Astrocyte (in vitro differentiated cells and primary cell): ENCODE measurements around the gene SUMF1. TPM values are rescaled to one million over a fixed set of nuclear protein-coding genes. Genes with fewer than 3 reads are reported as not detected.

Experiments used
- DNase-seq: peaks from one replicate; pipeline ENCODE4 v3.0.0-alpha.2; 2010; ENCODE audit warnings: low read depth
- FAIRE-seq: peaks from 2 replicates; lab custom pipeline; 2011; peaks lifted over from hg19 to GRCh38; lab: Jason Lieb, UNC
- H2AFZ ChIP-seq: 2 replicates; pipeline ENCODE4 v1.6.0; 2012; ENCODE audit warnings: low read depth, low read length, inconsistent platforms
- H3K27ac ChIP-seq: 2 replicates; pipeline ENCODE4 v1.5.1; 2011; ENCODE audit warnings: low read depth, low read length, inconsistent platforms
- H3K27me3 ChIP-seq: 2 replicates; pipeline ENCODE4 v1.6.0; 2011; ENCODE audit warnings: low read length, inconsistent platforms; ENCODE audit not compliant: insufficient read depth
- H3K36me3 ChIP-seq: 2 replicates; pipeline ENCODE4 v1.5.1; 2011; ENCODE audit warnings: low read length, inconsistent platforms; ENCODE audit not compliant: insufficient read depth
- H3K4me1 ChIP-seq: 2 replicates; pipeline ENCODE4 v1.5.1; 2011; ENCODE audit warnings: low read length, inconsistent platforms; ENCODE audit not compliant: insufficient read depth
- H3K4me2 ChIP-seq: 2 replicates; pipeline ENCODE4 v1.6.0; 2012; ENCODE audit warnings: low read length, inconsistent platforms
- H3K4me3 ChIP-seq: 2 replicates; pipeline ENCODE4 v1.5.1; 2011; ENCODE audit warnings: low read depth, mild to moderate bottlenecking, low read length, inconsistent platforms; ENCODE audit not compliant: insufficient read depth
- H3K79me2 ChIP-seq: 2 replicates; pipeline ENCODE4 v1.6.0; 2012; ENCODE audit warnings: mild to moderate bottlenecking, low read length, inconsistent platforms; ENCODE audit not compliant: insufficient read depth
- H3K9ac ChIP-seq: 2 replicates; pipeline ENCODE4 v1.6.0; 2012; ENCODE audit warnings: mild to moderate bottlenecking, low read length, inconsistent platforms
- H3K9me3 ChIP-seq: 2 replicates; pipeline ENCODE4 v1.5.1; 2012; ENCODE audit warnings: low read depth, mild to moderate bottlenecking, low read length, inconsistent platforms; ENCODE audit not compliant: insufficient read depth
- H4K20me1 ChIP-seq: 2 replicates; pipeline ENCODE4 v1.6.0; 2012; ENCODE audit warnings: low read length, inconsistent platforms; ENCODE audit not compliant: insufficient read depth
- H3K27ac Mint-ChIP-seq: one replicate; pipeline ENCODE4 v1.8.0; 2021; ENCODE audit warnings: mild to moderate bottlenecking, mixed read lengths; ENCODE audit not compliant: unreplicated experiment
- H3K27me3 Mint-ChIP-seq: one replicate; pipeline ENCODE4 v1.8.0; 2021; ENCODE audit warnings: low read depth, mixed read lengths; ENCODE audit not compliant: unreplicated experiment
- H3K36me3 Mint-ChIP-seq: one replicate; pipeline ENCODE4 v1.8.0; 2021; ENCODE audit warnings: low read depth, mixed read lengths; ENCODE audit not compliant: unreplicated experiment
- H3K4me1 Mint-ChIP-seq: one replicate; pipeline ENCODE4 v1.8.0; 2021; ENCODE audit warnings: low read depth, mixed read lengths; ENCODE audit not compliant: unreplicated experiment
- H3K4me3 Mint-ChIP-seq: one replicate; pipeline ENCODE4 v1.8.0; 2021; ENCODE audit warnings: mild to moderate bottlenecking, moderate library complexity, mixed read lengths; ENCODE audit not compliant: unreplicated experiment
- H3K9me3 Mint-ChIP-seq: one replicate; pipeline ENCODE4 v1.8.0; 2021; ENCODE audit warnings: mild to moderate bottlenecking, mixed read lengths; ENCODE audit not compliant: unreplicated experiment
- CTCF ChIP-seq: IDR thresholded peaks from 2 replicates; pipeline ENCODE4 v1.5.1; 2011; ENCODE audit warnings: low read depth, mild to moderate bottlenecking, inconsistent platforms, low read length, moderate library complexity; ENCODE audit not compliant: insufficient read depth
- EZH2 ChIP-seq: IDR thresholded peaks from 2 replicates; pipeline ENCODE4 v1.6.1; 2012; ENCODE audit warnings: mild to moderate bottlenecking, low read length, inconsistent platforms; ENCODE audit not compliant: insufficient read depth
- total RNA-seq: library from RNA; stranded (reverse); gene quantifications from 2 replicates; pipeline ENCODE4 v1.2.1, GENCODE V29; 2021

SUMF1 gene
- total RNA-seq, 1 donor from 2014 or later: 17.4 TPM

DNA sequence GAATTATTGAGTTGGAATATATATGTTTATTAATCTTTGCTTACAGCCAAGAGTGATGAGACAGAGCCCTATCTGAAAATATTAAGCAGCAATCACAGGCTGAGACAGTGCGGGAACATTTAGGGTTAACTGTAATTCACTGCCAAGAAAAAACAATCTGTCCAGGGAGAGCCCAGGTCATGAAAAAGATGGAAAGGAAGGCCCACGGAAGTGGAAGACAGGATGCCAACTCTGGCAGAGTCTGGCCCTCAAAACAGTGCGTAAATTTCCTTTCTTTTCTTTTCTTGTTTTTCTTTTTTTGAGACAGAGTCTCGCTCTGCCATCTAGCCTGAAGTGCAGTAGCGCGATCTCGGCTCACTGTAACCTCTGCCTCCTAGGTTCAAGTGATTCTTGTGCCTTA lies 67.6 kb downstream of the SUMF1 start:
- TF ChIP-seq CTCF (no peak), EZH2 (no peak)
- H3K9me3 Mint-ChIP-seq: no peaks in the 10 kb centered on the region
- no peak overlapping the region for H3K27ac ChIP-seq
- no peaks in the 10 kb centered on the region for H3K27me3 Mint-ChIP-seq
- no peak overlapping the region for H3K27ac Mint-ChIP-seq
- H3K4me2 ChIP-seq: no peak overlapping the region
- H3K4me3 Mint-ChIP-seq: no peak overlapping the region
- H3K36me3 ChIP-seq: no peaks in the 10 kb centered on the region
- no peak for FAIRE-seq
- no peak overlapping the region for H2AFZ ChIP-seq
- H3K36me3 Mint-ChIP-seq: peaks cover 2% of the 10 kb centered on the region
- no peaks in the 10 kb centered on the region for H4K20me1 ChIP-seq
- H3K4me3 ChIP-seq: no peak overlapping the region
- H3K4me1 ChIP-seq: peaks cover 11% of the 10 kb centered on the region
- no peak overlapping the region for H3K9ac ChIP-seq
- no peaks in the 10 kb centered on the region for H3K79me2 ChIP-seq
- H3K4me1 Mint-ChIP-seq: peaks cover 3% of the 10 kb centered on the region
- H3K9me3 ChIP-seq: no peaks in the 10 kb centered on the region
- DNase-seq: no peak
- H3K27me3 ChIP-seq: no peaks in the 10 kb centered on the region

- no peaks in the 10 kb centered on the region for H3K9me3 ChIP-seq
- H4K20me1 ChIP-seq: no peaks in the 10 kb centered on the region
- H3K4me2 ChIP-seq: no peak overlapping the region
- H3K27ac Mint-ChIP-seq: no peak overlapping the region
- H3K27me3 Mint-ChIP-seq: no peaks in the 10 kb centered on the region
- no peak overlapping the region for H3K4me3 ChIP-seq
- no peak for TF ChIP-seq EZH2
- TF ChIP-seq CTCF: no peak
- H3K27ac ChIP-seq: no peak overlapping the region
- peaks cover 3% of the 10 kb centered on the region for H3K4me1 Mint-ChIP-seq
- no peak overlapping the region for H2AFZ ChIP-seq
- no peaks in the 10 kb centered on the region for H3K79me2 ChIP-seq
- no peak overlapping the region for H3K9ac ChIP-seq
- DNase-seq: no peak
- no peak for FAIRE-seq
- no peaks in the 10 kb centered on the region for H3K9me3 Mint-ChIP-seq
- no peak overlapping the region for H3K4me3 Mint-ChIP-seq
- no peaks in the 10 kb centered on the region for H3K36me3 ChIP-seq
- peaks cover 2% of the 10 kb centered on the region for H3K36me3 Mint-ChIP-seq
- peaks cover 17% of the 10 kb centered on the region for H3K4me1 ChIP-seq
- no peaks in the 10 kb centered on the region for H3K27me3 ChIP-seq
These were observed 68.2 kb downstream of the SUMF1 start for GRCh38 chr3:4398941-4399245.

DNA sequence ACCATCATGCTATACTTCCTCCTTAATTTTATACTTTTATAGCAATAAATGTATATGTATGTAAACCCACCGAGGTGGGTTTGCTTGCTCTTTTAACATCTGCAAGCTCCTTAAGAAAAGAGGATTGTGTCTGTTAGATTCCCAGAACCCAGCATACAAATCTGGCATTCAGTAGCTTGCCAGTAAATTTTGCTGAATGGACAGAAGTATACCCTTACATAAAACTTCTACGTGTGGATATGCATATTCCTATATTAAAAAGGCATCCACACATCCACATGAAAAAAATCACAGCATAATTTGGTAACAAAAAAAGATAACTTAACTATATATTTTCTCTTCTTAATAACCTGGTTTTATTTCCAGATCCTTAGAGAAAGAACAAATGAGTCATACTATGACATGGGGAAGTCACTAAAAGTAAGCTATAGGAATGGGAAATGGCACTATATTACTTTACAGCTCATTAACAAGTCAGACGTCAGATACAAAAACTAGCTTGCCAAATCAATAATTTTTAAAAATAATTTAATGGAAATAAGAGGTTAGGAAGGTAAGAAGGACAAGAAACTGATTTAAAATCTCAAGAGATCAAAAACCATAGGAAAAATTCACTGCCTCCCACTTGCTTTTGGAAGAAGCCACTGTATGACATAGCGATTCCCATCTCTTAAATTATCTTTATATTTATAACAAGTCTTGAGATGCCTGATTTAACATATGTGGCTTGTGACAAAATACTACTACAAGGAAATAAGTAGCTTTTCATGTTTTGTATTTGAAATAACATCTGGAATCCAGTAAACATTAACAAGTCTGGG lies 68.7 kb downstream of the SUMF1 start:
- Mint-ChIP-seq H3K27me3 (no peaks in the 10 kb centered on the region), H3K27ac (no peak overlapping the region), H3K36me3 (no peaks in the 10 kb centered on the region), H3K4me3 (no peak overlapping the region), H3K9me3 (no peaks in the 10 kb centered on the region), H3K4me1 (peaks cover 3% of the 10 kb centered on the region)
- DNase-seq (no peak), FAIRE-seq (no peak)
- Histone ChIP-seq H4K20me1 (no peaks in the 10 kb centered on the region), H3K27ac (no peak overlapping the region), H3K9me3 (no peaks in the 10 kb centered on the region), H3K4me3 (no peak overlapping the region), H3K9ac (no peak overlapping the region), H3K27me3 (no peaks in the 10 kb centered on the region), H3K79me2 (no peaks in the 10 kb centered on the region), H3K36me3 (no peaks in the 10 kb centered on the region), H2AFZ (no peak overlapping the region), H3K4me2 (no peak overlapping the region), H3K4me1 (peaks cover 20% of the 10 kb centered on the region)
- TF ChIP-seq EZH2 (no peak), CTCF (no peak)
